Gastroesophageal sphincter (tissue), 3 donors: ENCODE measurements around the gene ZSWIM3.

ENCODE experiments used
- POLR2A ChIP-seq, 2 donors: fragments of 450-650 bp; IDR thresholded peaks; one replicate each; pipeline ENCODE4 v1.6.1; 2017; ENCODE audit warnings: antibody characterized with exemption in 2 of 2, mild to moderate bottlenecking in 2 of 2, moderate library complexity in 1 of 2
- TF ChIP-seq, protein P1 (sequence below), 4 experiments: fragments of 200-600 bp in 2 of 4; fragments of 450-650 bp in 2 of 4; sonication (generic) in 1 of 4; IDR thresholded peaks; one replicate each; pipeline ENCODE4 v1.5.1; 2017 to 2019; ENCODE audit warnings: antibody characterized with exemption in 4 of 4, mild to moderate bottlenecking in 2 of 4, moderate library complexity in 2 of 4

GRCh38 chr20:45878076-45878761, 20.8 kb downstream of the ZSWIM3 start:
- TF ChIP-seq, protein P1, sequence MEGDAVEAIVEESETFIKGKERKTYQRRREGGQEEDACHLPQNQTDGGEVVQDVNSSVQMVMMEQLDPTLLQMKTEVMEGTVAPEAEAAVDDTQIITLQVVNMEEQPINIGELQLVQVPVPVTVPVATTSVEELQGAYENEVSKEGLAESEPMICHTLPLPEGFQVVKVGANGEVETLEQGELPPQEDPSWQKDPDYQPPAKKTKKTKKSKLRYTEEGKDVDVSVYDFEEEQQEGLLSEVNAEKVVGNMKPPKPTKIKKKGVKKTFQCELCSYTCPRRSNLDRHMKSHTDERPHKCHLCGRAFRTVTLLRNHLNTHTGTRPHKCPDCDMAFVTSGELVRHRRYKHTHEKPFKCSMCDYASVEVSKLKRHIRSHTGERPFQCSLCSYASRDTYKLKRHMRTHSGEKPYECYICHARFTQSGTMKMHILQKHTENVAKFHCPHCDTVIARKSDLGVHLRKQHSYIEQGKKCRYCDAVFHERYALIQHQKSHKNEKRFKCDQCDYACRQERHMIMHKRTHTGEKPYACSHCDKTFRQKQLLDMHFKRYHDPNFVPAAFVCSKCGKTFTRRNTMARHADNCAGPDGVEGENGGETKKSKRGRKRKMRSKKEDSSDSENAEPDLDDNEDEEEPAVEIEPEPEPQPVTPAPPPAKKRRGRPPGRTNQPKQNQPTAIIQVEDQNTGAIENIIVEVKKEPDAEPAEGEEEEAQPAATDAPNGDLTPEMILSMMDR (IDR thresholded peaks at IDR 0.05): no peak
- TF ChIP-seq POLR2A (IDR thresholded peaks at IDR 0.05): no peak
